ENCODE data around the gene ZC3H12A. TPM values are rescaled to one million over a fixed set of nuclear protein-coding genes. Genes with fewer than 3 reads are reported as not detected.

ZC3H12A gene
- total and polyA plus RNA-seq, 2 experiments from 2014 or later, result 9.0 to 9.3 TPM

DNA sequence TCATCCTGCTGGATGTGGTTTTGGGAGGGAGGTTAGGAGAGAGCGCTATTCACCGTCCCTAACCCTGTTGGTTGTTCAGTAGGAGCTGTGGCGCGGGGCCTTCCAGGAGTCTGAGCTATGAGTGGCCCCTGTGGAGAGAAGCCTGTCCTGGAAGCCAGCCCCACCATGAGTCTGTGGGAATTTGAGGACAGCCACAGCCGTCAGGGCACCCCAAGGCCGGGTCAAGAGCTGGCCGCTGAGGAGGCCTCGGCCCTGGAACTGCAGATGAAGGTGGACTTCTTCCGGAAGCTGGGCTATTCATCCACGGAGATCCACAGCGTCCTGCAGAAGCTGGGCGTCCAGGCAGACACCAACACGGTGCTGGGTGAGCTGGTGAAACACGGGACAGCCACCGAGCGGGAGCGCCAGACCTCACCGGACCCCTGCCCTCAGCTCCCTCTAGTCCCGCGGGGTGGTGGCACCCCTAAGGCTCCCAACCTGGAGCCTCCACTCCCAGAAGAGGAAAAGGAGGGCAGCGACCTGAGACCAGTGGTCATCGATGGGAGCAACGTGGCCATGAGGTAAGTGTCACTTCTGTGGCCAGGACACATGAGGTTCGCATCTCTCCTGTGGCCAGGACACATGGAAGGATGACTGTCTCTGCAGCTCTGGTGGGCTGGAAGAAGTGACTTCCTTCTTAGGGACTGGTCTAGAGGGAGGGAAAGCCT is 1.2 kb downstream of the ZC3H12A start (continued):
- TF ChIP-seq, protein P1, sequence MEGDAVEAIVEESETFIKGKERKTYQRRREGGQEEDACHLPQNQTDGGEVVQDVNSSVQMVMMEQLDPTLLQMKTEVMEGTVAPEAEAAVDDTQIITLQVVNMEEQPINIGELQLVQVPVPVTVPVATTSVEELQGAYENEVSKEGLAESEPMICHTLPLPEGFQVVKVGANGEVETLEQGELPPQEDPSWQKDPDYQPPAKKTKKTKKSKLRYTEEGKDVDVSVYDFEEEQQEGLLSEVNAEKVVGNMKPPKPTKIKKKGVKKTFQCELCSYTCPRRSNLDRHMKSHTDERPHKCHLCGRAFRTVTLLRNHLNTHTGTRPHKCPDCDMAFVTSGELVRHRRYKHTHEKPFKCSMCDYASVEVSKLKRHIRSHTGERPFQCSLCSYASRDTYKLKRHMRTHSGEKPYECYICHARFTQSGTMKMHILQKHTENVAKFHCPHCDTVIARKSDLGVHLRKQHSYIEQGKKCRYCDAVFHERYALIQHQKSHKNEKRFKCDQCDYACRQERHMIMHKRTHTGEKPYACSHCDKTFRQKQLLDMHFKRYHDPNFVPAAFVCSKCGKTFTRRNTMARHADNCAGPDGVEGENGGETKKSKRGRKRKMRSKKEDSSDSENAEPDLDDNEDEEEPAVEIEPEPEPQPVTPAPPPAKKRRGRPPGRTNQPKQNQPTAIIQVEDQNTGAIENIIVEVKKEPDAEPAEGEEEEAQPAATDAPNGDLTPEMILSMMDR (conservative IDR thresholded peaks at IDR 0.05; ENCODE audit: low read depth in 2 of 2), result no peak
- TF ChIP-seq EZH2 (IDR thresholded peaks at IDR 0.05; ENCODE audit: low read depth, unreplicated experiment) (no peak), EZH2phosphoT487 (IDR thresholded peaks at IDR 0.05; ENCODE audit: unreplicated experiment) (no peak), STAT1 (IDR thresholded peaks at IDR 0.05; ENCODE audit: unreplicated experiment) (no peak), ZNF114 (CRISPR knock-in tag; IDR thresholded peaks at IDR 0.05) (no peak)

DNA sequence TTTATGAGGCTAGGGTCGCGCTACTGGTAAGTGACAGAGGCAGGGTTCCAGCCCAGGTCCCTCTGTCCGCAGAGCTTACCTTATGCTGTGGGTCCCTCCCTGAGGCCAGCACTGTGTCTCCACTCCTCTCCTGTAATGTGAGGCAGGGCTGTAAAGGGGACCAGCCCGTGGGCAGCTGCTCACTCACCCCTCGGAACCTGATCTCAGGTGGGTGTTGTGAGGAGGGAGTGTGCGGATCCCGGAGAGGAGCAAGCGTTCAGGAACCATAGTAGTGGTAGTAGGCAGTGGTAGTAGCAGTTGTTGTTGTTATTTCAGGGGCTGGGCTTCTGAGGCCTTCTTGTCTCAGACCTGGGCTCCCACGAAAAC is 1.7 kb downstream of the ZC3H12A start:
- H2AFZ ChIP-seq, result no peak overlapping the region
- peaks cover 29% of the 10 kb centered on the region for H3K36me3 Mint-ChIP-seq (ENCODE audit: low read depth)
- H3K79me2 ChIP-seq (replicated peaks; ENCODE audit: insufficient read depth), result peaks cover 29% of the 10 kb centered on the region
- H3K27ac Mint-ChIP-seq, result peak overlapping the region; percentile 78; the same call in 1 of the 2 replicates
- peaks cover 52% of the 10 kb centered on the region for H3K4me1 ChIP-seq (ENCODE audit: insufficient read depth)
- TF ChIP-seq ZNF114 (CRISPR knock-in tag; IDR thresholded peaks at IDR 0.05) (no peak), CREB1 (CRISPR knock-in tag; IDR thresholded peaks at IDR 0.05; ENCODE audit: low read depth) (no peak), EZH2phosphoT487 (IDR thresholded peaks at IDR 0.05; ENCODE audit: unreplicated experiment) (no peak), ZNF331 (CRISPR knock-in tag; IDR thresholded peaks at IDR 0.05; ENCODE audit: low read depth) (no peak), POLR2AphosphoS5 (IDR thresholded peaks at IDR 0.05; ENCODE audit: low read depth) (no peak)
- TF ChIP-seq, protein P2, sequence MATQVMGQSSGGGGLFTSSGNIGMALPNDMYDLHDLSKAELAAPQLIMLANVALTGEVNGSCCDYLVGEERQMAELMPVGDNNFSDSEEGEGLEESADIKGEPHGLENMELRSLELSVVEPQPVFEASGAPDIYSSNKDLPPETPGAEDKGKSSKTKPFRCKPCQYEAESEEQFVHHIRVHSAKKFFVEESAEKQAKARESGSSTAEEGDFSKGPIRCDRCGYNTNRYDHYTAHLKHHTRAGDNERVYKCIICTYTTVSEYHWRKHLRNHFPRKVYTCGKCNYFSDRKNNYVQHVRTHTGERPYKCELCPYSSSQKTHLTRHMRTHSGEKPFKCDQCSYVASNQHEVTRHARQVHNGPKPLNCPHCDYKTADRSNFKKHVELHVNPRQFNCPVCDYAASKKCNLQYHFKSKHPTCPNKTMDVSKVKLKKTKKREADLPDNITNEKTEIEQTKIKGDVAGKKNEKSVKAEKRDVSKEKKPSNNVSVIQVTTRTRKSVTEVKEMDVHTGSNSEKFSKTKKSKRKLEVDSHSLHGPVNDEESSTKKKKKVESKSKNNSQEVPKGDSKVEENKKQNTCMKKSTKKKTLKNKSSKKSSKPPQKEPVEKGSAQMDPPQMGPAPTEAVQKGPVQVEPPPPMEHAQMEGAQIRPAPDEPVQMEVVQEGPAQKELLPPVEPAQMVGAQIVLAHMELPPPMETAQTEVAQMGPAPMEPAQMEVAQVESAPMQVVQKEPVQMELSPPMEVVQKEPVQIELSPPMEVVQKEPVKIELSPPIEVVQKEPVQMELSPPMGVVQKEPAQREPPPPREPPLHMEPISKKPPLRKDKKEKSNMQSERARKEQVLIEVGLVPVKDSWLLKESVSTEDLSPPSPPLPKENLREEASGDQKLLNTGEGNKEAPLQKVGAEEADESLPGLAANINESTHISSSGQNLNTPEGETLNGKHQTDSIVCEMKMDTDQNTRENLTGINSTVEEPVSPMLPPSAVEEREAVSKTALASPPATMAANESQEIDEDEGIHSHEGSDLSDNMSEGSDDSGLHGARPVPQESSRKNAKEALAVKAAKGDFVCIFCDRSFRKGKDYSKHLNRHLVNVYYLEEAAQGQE (IDR thresholded peaks at IDR 0.05; ENCODE audit: unreplicated experiment), result no peak
- TF ChIP-seq, protein P1 (conservative IDR thresholded peaks at IDR 0.05; ENCODE audit: low read depth in 2 of 2), result no peak
- no peak overlapping the region for H3K27ac ChIP-seq (ENCODE audit: low read depth)
- peaks cover 15% of the 10 kb centered on the region for H3K27me3 ChIP-seq (ENCODE audit: insufficient read depth)
- no peaks in the 10 kb centered on the region for H3K9me3 Mint-ChIP-seq
- no peaks in the 10 kb centered on the region for H4K20me1 ChIP-seq (replicated peaks; ENCODE audit: insufficient read depth)
- DNase-seq (ENCODE audit: low spot score) (no peak), ATAC-seq (no peak)
- peak overlapping the region; percentile 94 for H3K4me2 ChIP-seq
- no peaks in the 10 kb centered on the region for H3K36me3 ChIP-seq (ENCODE audit: insufficient read depth)
- H3K4me1 Mint-ChIP-seq, result peaks cover 61% of the 10 kb centered on the region
- H3K4me3 ChIP-seq, result peak overlapping the region; percentile 77; the same call in 1 of the 2 replicates
- no peaks in the 10 kb centered on the region for H3K9me2 ChIP-seq (ENCODE audit: insufficient read depth)
- H3K4me3 Mint-ChIP-seq, result peak overlapping the region; percentile 79
- peaks cover 25% of the 10 kb centered on the region for H3K27me3 Mint-ChIP-seq (ENCODE audit: insufficient read depth, low read depth, poor library complexity)
- no peaks in the 10 kb centered on the region for H3F3A ChIP-seq (replicated peaks; ENCODE audit: low read depth)

All from GM23338 (cell line).